ENCODE data around the gene BPIFA3.

The BPIFA3 gene

DNA sequence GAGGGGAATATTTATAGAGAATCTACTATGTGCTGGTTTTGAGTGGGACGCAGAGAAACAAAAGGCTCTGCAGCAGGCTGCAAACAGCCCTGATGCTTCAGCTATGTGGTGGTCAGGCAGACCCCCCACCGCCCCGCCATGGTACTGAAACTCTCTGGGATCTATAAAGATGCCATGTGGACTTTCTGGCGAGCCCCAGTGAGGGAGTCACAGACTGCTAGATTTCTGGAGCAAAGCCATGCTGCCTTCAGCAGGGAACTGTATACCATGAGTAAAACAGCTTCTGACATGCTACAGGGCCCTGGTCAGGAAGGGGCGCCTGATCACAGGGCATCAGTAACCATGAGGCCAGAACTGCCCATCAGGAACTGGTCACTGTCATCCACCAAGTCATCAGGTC is 46.6 kb downstream of the BPIFA3 start:
- no peak for DNase-seq (ENCODE audit: low read depth)

DNA sequence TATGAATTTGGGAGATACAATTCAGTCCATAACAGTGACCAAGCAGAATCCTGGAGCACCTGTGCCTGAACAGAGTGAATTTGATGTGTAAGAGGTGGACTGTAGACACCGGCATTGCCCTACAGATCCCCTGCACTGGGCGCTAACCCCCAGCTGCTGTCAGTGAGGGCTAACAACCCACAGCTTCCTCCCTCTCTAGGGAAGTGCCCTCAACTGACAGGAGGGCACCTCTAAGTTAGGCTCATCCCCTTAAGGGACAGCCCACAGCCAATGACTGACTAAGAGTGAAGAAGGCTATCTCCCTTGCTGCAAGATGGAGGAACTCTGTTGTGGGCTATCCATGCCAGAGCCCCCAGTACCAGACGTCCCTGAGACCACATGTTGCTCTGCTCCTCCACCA is 50.5 kb downstream of the BPIFA3 start:
- no peak for DNase-seq (ENCODE audit: low read depth)

DNA sequence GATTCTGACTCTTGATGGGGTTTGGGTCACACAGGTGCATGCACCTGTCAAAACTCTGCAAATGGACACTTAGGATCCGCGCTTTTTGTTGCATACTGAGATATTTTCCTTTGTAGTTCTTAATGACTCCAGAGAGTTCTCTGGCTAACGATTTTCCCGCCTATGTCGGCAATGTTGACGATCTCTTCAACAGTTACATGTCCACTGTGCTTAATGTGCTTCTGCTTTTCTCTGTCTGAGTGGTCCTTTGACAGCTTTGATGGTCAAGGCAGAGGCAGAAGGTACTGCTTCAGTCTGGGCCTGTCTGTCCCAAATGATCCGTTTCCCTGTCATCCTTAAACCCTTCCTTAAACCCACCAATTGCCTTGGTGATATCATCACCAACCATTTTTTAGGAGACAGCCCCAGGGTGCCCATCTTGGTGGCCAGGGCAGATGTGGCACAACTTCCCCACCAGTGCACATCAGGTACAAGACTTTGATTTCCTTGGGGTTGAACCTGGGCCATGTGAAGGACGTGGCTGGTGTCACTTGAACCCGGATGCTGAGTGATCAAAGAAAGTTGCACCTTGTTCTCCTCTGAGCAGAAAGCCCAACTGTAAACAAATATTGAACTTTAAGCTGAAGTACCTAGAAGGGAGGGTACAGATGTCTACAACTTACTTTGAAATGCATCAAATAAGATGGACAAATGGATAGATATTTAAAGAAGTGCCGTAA is 55.2 kb downstream of the BPIFA3 start:
- DNase-seq (ENCODE audit: low read depth), result no peak

DNA sequence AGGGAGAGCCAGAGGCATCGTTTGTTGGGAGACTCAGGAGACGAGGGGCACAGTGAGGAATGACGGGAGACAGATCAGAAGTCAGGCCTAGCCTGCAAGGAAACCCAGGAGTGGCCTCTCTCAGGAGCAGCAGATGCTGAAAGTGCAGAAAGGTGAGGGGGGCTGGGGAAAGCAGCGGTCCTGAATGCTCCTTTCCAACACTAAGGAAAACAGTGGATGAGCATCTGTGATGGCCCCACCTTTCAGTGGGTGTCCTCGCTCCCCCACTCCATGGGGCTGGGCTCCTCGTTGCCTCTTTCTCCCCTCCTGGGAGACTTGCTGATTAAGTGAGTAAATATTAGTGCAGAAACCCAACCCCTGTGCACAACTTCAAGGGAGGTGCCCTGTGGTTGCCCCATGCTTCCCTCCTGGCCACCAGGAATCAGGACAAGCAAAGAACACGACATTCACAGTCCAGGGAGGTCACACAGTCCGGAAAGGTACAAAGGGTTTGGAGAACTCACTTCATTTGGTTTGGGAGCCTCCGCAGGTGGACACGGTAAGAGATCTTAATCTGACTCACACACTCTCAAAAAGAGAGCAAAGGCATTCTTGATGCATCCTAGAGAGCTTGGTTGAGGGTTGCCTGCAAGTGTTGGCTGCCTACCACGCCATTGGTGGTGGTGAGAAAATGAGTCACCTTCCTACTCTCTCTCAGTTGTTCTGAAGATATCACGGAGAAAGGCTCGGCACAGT is 56.1 kb downstream of the BPIFA3 start:
- no peak for DNase-seq (ENCODE audit: low read depth)

DNA sequence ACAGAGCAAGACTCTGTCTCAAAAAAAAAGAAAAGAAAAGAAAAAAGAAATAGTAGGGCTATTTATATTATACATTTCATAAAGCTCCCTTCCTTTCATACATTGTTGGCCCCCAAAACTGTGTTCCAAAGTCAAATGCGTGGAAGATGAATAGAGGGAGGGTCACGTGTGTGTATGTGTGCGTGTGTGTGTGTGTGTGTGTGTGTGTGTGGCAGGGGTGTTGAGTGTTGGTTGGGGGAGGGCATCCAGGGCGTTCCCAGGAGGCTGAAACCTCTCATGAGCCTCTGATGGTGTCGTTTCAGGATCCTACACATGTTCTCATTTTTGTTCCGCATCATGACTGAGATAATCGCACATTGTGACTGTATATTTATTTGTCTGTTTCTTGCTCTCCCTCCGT is 58.1 kb downstream of the BPIFA3 start:
- DNase-seq (ENCODE audit: low read depth), result no peak

DNA sequence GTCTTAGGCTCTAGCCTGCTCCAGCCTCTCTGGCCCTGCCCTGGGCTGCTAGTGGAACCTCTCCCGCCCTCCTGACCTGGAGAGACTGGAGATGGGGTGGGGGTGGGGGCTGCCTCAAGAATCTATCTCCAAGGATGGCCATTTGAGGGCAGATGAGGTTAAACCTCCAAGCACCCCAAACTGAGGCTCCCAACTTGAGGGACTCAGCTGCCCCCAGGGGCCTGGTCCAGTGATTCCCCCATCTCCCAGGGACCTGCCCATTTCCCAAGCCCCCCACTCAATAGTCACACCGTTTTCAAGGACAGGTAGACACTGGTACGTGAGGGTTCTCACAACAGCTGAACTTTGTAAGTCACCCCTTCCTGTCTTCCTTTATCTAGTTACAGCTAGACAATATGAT is 58.7 kb downstream of the BPIFA3 start:
- DNase-seq (ENCODE audit: low read depth), result no peak

DNA sequence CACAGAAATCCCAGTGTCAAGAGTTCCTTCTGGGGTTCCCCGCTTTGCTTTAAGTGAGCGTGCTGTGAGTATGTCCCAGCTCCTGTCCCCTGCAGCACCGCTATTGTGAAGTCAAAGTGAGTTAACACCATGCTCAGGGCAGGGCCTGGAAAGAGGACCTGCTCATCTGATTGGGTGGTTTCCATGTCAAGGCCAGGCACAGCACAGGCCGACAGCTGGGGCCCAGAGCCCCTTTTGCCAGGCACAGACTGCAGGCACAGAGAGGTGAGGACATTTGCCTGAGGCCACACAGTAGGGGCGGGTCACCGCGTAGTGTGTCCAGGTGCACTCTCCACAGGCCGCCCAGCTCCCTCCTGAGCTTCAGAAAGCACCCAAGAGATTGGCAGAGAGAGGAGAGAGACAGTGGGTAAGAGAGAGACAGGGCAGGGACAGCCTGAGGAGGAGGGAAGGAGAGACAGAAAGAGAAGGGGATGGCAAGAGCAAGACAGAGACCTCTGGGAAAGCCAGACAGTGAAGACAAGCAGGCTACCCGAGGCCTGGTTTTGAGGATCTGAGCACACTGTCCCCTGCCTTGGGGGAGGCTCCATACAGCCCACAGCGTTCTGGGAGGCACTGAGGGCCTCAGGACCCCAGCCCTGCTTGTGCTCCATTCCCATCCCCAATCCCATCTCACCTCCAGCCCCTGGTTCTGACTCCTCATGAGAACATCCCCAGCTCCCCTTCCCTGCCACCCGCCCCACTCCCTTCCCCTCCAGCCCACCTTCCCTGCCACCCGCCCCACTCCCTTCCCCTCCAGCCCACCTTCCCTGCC is 59.4 kb downstream of the BPIFA3 start:
- DNase-seq (ENCODE audit: low read depth), result no peak

Data from fibroblast of the conjunctiva (primary cell).